Body of pancreas (tissue), 4 donors: ENCODE results near the gene UXS1.

Experiments
- CTCF ChIP-seq, 7 experiments: fragments of 450-650 bp in 4 of 7; fragments of 200-600 bp in 3 of 7; sonication (generic) in 3 of 7; IDR thresholded peaks; one replicate each; pipeline ENCODE4 v1.5.1; 2016 to 2019; ENCODE audit warnings: antibody characterized with exemption in 7 of 7
- POLR2A ChIP-seq, 3 donors: fragments of 450-650 bp; IDR thresholded peaks; one replicate each; pipeline ENCODE4 v1.6.1; 2016; ENCODE audit warnings: antibody characterized with exemption in 3 of 3, mild to moderate bottlenecking in 2 of 3

GRCh38 chr2:106195456-106195855, 1.4 kb upstream of the UXS1 start:
- TF ChIP-seq CTCF (IDR thresholded peaks at IDR 0.05) (no peak), POLR2A (IDR thresholded peaks at IDR 0.05) (no peak)
